Activated gamma-delta T cell treated with Interleukin-2 at 50 U/mL for 16 hours (primary cell): ENCODE measurements around the gene KIF7.

Experiments
- DNase-seq: peaks from one replicate; pipeline ENCODE4 v3.0.0-alpha.2; 2020

KIF7 gene

DNA sequence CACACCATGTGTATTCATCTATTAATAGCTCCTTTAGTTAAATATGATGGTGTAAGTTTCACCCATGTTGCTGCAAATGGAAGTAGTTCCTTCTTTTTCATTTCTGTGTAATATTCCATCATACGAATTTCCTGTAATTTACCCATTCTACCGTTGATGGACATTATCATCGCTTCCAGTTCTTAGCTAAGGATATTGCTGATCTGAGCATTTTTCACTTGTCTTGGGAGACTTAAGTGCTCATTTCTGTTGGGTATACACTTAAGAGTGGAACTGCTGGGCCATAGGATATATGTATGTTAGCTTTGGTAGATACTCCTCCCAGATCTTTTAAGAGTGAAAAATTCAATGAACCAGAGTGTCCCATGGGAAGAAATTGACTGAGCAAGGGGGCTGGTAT is 12.9 kb upstream of the KIF7 start:
- DNase-seq: no peak

DNA sequence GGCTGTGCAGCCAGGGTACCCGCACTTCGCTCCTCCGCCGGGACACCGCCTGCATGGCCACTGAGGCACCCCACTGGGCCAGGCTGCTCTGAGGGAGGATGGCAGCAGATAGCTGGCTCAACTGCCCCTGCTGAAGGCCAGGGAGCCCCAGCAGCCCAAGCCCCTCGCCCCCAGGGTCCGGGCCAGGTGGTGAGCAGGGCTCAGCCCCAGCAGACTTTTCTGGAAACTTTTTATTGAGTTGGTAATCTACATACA is 12.4 kb upstream of the KIF7 start:
- DNase-seq: no peak

DNA sequence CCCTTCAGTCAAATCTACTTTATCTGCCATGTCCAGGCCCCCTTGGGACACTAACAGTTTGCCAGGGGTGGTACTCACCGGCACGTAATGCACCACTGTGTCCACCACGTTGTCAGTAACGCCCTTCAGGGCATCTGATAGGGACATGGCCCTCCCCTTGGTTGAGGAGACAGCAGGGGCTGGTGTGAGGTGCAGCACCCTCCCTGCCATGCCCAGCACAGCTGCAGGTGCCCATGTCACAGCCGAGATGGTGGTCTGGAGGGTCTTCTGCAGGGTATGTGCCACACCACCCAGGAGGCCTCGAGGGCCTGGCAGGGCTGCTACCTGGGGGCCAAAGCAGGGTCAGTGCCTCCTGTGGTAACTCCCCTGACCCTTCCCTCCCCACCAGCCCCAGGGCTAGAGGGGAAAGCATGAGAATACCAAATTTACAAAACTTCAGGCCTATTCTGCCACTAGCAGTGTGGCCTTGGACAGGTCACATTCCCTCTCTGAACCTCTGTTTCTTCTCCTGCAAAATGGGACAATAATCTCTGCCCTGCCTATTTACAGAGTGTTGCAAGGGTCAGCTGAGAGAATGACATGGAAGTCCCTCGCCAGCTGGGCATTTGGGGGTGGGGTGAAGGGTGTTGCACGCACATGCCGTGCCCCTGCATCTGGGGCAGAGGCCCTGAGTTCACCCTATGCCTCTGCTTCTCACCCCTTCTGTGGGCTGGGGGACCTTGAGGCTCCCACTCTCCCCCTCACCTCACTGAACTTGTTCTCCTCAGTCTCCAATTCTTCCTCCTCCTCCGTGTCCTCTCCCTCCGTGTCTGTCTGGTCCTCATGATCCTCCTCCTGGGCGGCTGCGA is 11.8 kb upstream of the KIF7 start:
- no peak for DNase-seq

DNA sequence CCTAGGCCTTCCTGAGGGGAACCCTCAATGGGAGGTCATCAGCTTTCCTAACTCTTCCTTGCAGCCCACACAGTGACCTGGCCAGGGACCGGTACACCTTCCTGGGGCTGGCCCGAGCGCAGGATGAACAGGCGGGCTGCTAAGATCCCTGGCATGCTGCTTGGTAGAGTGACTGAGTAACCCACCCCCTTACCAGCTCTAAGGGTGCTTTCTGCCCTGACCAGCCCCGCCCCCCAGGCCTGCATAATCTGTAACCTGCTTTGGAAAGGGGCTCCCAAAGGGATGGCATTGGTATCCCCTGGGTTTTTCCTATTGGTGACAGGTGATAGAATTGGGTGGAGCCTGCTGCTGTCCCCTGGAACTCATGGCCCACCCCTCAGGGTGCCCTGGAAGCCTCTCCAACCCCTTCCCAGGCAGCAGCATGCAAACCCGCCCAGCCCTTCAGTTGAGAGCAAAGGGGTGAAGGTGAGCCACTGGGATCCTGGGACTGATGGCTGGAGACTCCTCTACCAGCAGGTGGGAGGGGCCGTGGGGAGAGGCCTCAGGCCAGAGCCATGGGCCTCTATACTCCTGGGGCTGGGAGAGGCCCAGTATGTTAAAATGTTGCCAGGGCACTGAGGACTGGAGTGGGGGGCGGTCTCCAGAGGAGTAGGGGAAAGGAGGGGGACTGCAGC is 11.1 kb upstream of the KIF7 start:
- no peak for DNase-seq

DNA sequence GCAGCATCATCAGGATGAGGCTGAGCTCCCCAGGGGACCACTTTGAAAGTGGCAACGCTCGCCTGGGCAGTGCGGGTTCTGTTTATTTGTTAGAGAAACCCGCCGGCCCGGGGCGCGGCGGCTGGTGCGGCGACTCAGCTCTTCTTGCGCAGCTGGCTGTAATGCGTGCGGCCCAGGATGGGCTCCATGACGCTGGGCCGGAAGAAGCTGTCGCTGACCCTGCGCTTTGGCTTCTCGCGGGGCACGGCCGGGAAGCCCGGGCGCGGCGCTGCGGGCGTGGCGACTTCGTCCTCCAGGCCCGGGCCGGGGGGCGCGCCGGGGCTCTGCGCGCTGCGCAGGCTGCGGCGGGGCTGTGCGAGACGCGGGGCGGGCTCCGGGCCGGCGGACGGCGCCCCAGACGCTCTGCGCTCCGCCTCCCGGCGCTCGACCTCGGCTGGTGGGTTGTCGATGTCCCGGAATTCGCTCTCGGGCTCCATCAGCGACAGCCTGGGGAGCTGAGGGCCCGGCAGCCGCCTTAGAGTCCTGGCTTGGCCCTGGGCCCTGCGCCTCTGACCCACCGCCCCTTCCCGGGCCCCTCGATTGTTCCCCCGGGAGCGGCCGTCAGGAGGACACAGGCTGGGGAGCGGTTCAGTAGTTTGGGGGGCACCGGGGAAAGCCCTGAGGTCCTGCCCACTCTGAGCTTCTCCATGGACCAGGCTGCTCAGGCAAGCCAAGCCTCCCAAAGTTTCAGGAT is 10.3 kb upstream of the KIF7 start:
- no peak for DNase-seq

DNA sequence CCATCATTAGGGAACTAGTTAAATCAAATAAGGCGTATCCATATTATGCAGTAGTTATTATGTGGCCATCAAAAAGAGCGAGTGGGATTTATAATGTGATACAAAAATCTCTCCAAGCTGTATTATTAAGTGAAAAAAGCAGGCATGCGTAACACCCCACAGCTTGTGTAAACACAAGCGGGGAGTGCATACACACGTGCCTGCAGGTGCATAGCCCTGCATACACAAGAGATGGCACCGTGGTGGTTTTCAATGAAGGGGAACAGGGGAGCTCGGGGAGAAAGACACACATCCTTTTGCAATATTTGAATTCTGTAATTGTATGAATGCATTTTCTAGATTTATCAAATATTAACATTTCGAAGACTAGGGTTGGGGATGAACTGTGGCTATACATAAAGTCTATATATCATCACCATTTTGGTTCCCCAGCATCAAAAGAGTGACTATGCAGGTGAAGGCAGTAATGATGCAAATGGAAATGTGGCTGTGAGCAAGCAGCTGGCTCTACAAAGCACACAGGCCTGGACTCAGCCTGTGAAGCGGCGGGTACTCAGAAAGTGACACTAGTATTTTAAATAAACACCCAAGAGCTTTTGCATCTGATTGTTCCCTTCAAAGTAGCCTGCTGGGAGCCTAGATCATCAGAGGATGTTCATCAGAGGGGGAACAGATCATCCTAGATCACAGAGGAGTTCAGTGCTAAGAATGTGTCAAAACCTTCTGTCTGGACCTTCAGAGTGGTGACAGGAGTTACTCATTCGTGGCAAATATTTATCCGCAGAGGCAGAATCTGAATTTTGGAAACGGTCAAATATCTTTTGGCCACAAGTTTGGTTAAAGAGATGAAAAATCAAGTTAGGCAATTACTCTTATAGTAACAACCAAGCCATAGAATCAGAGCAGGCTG is 9.4 kb upstream of the KIF7 start:
- no peak for DNase-seq

DNA sequence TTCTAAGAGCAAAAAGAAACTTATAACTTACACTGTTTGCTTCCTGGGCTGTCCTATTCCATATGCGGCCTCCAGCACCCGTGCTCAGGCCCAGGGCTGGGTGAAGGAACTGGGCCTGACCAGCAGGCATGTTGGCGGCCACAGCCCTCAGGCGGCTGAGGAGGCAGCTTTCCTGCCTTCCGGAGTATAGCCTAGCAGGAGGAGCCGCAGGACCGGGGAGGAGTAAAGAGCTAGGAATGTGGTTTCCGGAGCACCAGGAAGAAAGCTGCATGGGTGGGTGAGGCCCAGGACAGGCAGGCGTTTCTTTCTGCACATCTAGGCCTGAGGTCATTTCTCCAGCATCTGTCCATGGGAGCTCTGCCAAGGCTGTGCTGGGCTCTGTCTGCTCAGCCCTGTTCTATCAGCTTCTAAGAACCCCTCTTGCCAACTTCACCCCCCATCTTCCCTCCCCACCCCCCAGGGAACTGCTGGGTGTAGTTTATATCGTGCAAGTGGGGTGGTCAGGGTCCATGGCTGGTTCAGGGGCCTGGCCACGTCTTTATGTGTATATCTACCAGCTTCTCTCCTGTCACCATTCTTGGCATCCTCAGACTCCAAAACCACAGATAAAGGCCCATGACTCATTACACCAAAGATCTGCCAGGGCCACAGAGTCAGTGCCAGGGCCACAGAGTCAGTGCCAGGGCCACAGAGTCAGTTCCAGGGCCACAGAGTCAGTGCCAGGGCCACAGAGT is 7.8 kb upstream of the KIF7 start:
- DNase-seq: no peak

DNA sequence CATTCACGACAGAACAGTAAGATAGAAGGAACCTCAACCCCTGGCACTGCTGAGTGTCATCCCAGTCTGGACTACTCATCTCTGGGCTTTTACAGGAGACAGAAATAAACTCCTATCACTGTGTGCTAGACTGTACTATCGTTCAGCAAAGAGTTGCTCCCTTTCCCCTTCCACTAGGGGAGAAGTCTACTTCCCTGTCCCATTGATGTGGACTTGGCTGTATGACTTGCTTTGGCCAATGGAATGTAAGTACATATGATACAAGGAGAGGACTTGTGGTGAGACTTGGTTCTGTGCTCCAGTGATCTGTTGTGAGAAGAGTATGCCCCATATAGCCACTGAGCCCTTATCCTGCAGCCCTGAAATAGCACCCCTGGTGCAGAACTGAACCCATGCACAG is 5.3 kb upstream of the KIF7 start:
- DNase-seq: no peak

DNA sequence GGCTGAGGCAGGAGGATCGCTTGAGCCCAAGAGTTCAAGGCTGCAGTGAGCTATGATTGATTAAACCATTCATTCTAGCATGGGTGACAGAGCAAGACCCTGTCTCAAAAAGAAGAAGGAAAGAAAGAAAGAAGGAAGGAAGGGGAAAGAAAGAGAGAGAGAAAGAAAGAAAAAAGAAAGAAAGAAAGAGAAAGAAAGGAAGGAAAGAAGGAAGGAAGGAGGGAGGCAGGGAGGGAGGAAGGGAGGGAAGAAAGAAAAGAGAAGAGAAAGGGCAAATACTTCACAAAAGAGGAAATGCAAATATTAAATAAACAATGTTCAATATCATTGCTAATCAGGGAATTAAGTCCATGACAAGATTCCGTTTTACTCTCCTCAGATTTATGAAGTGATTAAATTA is 4.0 kb upstream of the KIF7 start:
- DNase-seq: no peak

DNA sequence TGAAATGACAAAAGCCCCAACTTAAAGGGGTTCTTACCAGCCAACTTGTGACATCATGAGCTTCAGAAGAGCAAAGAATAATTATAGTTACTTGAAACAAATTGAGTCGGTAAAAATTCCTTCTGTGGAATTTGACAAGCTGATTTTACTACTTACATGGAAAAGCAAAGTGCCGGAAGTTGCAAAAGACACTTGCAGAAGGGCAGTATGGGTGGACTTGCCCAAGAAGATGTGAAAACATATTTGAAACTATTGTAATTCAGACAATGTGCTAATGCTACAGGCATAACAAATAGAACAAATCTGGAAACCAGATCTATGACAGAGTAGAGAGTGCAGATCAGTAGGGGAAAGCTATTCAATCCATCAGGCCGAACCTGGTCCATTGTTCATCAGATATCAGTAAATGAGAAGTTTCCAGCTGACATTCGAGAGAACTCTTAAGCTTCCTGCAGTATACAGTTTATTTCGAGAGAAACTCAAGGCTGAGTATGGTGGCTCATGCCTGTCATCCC is 2.5 kb upstream of the KIF7 start:
- no peak for DNase-seq

DNA sequence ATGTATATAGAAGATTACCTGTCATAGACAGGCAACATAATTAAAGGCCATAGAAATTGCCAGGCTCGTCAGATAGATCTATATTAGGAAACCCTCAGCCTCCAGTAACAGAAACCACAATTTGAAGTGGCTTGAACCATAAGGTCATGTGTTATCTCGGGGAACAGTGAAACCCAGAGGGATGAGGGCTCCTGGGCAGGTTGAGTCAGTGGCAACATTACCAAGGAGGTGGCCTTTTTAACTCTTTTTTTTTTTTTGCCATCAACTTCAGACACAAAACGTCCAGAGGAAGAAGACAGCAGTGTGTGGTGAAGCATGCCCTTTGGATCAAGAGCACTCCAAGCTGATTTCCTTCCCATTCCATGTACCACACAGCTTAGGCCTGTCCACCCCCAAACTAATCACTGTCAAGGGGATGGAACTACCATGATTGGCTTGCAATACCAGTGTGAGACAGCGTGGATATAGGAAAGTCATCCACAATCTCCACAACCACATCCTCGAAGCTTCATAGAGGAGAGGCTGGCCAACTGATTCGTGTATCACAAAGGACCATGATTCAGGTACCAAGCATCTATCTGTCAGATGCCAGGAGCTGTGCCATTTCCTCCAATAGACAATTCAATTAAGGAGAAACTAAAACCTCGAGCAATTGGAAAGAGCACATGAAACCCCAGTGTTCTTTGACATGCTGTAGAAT is 999 bp upstream of the KIF7 start:
- no peak for DNase-seq

DNA sequence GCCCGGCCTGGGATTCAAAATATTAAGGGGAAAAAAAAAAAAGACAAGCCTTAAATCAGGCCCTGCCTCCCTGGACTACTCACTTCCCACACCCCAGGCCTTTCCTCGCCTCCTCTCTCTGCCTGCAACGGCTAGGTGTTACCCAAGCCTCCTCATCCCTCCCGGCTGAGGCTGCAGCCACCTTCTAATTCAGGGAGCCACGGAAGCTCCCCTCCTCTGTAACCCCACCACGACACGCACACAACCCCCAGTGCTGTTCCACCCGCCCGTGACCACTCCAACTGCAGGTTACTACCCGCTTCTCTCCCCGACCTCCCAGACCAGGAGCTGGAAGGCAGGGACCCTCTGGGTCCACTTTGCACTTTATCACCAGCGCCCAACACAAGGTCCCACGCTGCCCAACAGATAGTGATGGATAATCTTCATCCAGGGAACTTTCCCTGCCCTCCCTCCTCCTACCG is 936 bp downstream of the KIF7 start:
- DNase-seq: no peak

DNA sequence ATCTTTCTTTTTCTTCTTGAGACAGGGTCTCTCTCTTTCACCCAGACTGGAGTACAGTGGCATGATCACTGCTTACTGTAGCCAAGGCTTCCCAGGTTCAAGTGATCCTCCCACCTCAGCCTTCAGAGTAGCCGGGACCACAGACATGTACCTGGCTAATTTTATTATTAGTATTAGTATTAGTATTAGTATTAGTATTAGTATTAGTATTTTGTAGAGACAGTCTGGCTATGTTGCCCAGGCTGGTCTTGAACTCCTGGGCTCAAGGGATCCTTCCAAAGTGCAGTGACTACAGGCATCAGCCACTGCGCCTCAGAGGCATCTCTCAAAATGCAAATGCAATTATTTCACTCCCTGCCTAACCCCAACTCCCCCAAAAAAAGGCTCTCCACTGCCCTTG is 1.7 kb downstream of the KIF7 start:
- no peak for DNase-seq

DNA sequence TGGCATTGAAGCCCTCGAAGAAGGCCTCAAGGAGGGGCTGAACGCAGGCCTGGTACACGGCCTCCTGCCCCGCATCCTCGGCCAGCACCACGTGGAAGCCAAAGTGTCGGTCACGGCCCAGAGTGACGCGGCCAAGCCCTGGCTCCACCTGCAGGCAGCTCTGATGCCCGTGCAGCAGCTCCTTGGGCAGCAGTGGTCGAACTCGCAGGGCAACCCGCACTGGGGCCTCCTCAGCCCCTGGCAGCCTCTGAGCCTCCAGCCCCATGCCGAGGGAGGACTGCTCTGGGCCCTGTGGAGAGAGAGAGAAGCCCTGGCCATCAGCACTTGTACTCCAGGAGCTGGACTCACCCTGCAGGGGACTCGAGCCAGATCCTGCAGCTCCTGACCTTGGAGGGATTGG is 2.6 kb downstream of the KIF7 start:
- DNase-seq: no peak

DNA sequence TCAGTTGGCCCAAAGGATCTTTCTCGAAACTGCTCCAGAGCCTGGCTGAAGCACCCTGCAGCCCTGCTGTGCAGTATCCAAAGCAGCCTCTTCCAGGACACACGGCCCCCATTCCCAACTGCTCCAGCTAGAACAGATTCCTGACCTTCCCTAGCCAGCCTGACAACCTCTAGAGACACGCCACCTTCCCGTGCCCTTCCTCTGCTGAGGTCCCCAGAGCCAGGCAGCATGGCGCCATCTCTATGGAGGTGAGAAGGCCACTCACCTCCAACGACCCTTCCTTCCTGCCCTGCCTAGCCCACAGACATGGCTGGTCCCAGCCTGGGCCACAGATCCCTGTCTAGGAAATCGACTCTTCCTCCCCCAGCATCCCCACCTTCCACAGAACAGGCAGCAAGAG is 3.1 kb downstream of the KIF7 start:
- no peak for DNase-seq

DNA sequence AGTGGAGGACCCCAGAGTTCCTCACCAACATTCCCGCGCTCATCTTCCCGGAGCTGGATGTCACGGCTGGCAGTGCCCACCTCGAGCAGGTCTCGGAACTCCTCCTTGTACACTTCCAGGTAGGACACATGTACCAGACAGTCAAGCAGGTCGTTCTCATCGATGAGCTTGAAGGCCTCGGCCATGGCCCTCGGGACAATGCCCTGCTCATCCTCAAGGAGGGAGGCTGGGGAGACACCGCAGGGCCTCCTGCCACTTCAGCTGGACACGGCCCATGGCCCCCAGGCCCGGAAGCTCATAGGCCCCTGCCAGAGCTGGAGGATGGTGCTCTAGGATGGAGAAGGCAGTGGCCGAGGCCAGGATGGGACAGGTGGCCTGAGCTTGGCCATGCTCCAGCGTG is 5.6 kb downstream of the KIF7 start:
- no peak for DNase-seq

DNA sequence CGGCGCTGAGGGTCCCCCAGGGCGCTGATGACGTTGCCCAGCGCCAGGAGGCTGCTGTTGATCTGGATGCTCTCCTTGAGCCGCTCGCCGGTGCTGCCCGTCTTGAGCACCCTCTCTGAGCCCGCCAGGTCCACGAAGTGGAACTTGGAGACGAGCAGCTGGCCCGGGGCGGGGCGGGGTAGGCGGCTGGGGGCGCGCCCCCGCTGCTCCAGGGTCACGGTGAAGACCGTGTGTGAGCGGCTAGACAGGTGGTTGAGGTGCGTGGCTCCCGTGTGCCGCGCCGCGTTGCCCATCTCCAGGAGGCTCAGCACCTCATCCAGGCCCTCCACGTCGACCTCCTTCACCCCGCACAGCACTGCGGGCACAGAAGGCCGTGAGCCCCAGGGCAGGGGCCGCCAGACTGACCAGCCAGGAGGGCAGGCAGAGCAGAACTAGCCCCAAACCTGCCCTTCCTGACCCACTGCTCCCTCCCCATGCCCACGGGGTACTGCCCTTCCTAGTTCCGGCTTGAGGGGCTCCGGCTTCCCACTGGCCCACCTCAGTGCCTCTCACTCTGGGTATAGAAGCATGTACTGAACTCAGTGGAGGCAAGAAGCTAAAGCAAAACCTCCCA is 6.1 kb downstream of the KIF7 start:
- DNase-seq: no peak

DNA sequence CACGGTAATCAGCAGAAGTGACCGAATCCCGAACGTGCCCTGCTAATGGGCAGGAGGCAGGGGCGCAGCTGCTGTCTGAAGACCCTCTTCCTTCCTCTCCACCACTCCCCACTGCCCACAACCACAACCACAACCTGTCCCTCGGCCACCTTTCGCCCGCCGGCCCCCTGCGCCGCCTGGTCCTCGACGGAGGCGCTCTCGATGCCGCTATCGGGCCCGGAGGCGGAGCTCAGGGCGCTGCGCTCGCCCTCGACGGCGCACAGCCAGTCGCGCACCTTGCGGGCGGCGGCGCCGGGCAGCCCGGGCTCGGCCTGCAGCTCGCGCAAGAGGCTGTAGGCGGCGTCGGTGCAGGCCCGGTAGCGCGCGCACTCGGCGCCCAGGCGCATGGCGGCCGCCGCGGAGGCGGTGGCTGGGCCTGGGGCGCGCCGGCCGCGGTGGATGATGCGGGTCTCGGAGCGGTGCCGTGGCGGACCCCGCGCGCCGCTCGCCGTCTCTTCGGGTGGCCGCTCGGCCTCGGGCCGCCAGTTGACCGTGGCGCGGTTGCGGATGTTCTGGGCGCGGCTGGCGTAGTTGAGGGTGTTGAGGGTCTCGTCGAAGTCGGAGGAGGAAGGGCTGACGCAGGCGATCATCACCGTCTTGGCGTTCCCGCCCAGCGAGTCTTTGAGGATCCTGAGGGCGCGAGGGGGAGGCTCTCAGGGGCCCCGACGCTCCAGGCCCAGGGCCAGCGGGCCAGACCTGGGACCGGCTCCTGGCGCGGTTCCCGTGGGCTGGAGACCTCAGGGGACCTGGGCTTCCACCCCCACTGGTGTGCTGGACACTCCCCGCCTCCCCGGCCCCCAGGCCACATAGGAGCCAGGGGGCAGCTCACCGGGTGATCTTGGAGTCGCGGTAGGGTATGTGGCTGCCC is 6.9 kb downstream of the KIF7 start:
- DNase-seq: no peak

DNA sequence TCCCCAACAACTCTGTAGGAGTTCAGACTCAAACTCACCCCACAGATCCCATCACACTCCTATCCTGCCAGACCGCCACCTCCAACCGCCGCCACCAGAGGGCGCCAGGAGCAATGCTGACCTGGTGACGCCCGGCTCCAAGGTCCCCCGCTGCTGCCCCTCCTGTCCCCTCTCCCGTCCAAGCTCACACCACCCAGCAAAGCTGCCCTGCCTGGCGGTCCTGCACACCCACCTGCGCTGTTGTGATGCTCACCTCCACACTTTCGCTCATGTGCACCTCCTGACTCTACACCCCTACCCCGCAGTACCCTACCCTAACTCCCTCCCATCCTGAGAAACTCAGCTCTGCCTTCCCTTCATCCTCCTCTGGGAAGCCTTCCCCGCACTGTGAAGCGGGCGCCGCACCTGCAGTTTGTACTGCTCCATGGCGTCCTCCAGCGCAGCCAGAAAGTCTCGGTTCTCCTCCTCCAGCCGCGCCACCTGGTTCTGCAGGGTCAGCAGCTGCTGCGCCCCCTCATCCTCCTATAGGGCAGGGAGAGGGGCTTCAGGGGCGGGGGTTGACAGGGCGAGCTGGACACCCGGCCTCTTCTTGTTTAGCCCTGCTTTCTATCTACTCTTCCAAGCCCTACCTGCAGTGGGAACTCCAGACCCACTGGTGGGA is 7.9 kb downstream of the KIF7 start:
- peak; percentile 52 for DNase-seq
